GM10266 (cell line): ENCODE measurements around the gene MYOZ3.

Experiments
- DNase-seq: peaks from one replicate; pipeline ENCODE4 v3.0.0; 2012; ENCODE audit errors: extremely low spot score
- CTCF ChIP-seq: IDR thresholded peaks from 2 replicates; pipeline ENCODE4 v1.5.1; 2012; ENCODE audit warnings: mild to moderate bottlenecking, low read depth; ENCODE audit not compliant: control insufficient read depth, insufficient read depth; ENCODE audit errors: missing control alignments

Gene MYOZ3, protein sequence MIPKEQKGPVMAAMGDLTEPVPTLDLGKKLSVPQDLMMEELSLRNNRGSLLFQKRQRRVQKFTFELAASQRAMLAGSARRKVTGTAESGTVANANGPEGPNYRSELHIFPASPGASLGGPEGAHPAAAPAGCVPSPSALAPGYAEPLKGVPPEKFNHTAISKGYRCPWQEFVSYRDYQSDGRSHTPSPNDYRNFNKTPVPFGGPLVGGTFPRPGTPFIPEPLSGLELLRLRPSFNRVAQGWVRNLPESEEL

GRCh38 chr5:150661086-150661485 lies at the start of gene MYOZ3:
Gene MYOZ3 (plus strand): TSS chr5:150661251. CDS start chr5:150662942, 1,691 bp downstream.
- DNase-seq, result no peak

DNA sequence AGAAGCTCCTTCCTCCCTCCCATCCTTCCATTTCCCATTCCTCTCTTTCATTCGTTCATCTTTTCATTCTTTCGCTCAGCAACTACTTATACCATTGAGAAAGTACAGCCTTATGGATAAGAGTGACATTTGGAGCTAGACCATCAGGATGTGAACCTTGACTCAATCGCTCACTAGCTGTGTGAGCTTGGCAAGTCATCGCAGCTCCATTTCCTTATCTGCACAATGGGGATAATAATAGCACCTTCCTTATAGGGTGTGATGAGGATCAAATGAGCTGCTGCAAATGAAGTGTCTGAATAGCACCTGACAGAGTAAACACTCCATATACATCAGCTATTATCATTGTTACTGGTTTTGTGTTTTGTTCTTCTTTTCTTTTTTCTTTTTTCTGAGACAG lies 48.6 kb upstream of the MYOZ3 start:
- DNase-seq, result no peak
- TF ChIP-seq CTCF, result no peak

More at GRCh38 chr5:150661086-150661485, at the start of gene MYOZ3:
- TF ChIP-seq CTCF, result no peak

DNA sequence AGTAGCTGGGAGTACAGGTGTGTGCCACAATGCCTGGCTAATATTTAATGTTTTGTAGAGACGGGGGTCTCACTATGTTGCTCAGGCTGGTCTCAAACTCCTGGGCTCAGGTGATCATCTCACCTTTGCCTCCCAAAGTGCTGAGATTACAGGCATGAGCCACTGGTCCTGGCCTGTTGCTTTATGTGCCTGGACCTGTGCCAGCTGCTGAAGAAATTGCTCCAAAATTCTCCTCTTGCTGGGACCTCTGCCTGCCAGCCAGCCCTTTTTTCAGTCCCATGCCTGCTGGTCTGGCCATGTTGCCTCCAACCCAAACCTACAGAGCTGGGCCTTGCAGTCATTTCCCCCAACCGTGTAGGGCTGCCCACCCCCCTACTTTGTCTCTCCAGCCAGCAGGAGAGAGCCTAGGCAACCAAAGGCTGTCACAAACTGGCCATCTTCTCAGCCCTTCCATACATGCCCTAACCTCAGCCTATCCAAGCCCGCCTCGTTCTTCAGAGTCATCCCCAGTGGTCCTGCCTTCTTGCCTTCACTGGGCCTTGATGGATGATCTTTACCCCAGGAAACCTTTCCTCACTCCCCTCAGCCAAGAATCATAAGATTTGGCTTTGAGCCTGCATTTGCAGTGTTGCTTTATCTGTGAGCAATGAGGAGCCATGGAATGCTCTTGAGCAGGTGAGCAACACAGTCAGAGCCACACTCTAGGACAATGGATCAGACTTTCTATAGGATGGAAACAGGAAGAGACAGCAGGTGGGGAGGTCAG lies 48.0 kb upstream of the MYOZ3 start:
- DNase-seq, result no peak
- no peak for TF ChIP-seq CTCF

GRCh38 chr5:150613991-150614660 lies 46.9 kb upstream of the MYOZ3 start:
- no peak for TF ChIP-seq CTCF
- no peak for DNase-seq

DNA sequence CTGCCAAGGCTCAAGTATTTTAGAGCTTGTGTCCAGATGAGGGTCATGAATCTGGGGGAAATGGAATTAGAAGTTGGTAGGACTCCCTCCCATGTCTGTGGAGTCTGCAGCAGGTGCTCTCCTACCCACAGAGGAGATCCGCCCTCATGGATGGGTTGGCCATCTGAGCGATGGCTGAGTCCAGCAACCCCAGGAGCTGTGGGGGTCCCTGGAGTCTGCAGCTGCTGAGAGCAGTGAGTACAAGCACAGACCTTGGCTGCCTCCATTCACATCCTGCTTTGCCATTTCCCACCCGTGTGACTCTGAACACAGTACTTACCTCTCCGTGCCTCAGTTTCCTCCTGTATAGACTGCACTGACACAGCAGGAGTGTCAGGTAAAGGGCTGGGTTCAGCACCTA lies 46.4 kb upstream of the MYOZ3 start:
- DNase-seq, result no peak
- no peak for TF ChIP-seq CTCF

DNA sequence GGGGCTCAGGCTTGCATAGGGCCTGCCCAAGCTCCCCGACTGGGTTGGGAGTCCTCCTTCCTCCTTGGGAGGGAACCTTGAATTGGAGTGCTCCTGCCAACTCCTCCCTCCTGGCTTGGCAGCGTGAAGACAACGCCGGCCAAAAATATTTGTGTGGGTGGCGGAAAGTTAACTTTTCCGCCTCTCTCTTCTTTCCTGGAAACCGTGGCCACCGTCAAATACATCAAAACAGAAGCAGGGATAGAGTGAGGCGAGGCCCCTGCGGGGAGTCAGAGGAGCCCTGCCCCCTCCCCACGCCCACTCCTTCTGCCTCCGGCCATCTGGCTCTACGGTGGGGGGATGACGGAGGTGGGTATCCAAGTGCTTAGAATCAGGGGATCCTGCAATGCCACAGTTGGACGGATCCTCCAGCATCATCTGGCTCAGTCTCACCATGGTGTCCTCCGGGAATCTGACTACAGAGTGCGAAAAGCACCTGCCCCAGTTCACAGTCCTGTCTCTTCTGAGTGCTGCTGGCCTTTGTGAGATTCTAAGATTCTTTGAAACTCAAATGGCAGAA lies 45.8 kb upstream of the MYOZ3 start:
- no peak for DNase-seq
- TF ChIP-seq CTCF, result no peak
